ENCODE results near the gene AXIN1. TPM values are rescaled to one million over a fixed set of nuclear protein-coding genes. Genes with fewer than 3 reads are reported as not detected.

The AXIN1 gene
- total and polyA plus RNA-seq, 9 donors, result 3.7 to 27.2 (median 23.0) TPM

DNA sequence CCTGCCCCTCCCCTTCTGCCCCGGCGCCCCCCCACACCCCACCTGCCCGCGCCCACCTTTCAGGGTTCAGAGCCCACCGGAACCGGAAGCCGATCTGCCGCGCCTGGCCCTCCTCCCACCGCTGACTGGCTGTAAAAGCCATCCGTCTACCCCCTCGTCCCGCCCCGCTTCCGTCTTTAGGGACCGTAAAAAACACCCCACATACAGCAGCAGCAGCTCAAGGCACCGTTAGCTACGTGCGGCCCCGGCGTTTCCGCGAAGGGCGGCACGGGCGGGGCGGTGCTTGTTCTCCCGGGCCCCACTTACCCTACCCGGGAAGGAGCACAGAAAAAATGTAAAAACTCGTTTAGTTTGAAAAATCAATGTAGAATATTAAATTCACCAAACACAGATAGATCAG lies 17.9 kb upstream of the AXIN1 start, which contains the start of gene MRPL28:
TSS of gene MRPL28 (minus strand) at position 96 of the 400 bp plus-strand sequence. CDS start 320 bp downstream, outside the sequence.
- WGBS, 3 donors, result 1 to 2% (median 1%) methylated on average over 24 to 30 of the region's 30 CpGs

DNA sequence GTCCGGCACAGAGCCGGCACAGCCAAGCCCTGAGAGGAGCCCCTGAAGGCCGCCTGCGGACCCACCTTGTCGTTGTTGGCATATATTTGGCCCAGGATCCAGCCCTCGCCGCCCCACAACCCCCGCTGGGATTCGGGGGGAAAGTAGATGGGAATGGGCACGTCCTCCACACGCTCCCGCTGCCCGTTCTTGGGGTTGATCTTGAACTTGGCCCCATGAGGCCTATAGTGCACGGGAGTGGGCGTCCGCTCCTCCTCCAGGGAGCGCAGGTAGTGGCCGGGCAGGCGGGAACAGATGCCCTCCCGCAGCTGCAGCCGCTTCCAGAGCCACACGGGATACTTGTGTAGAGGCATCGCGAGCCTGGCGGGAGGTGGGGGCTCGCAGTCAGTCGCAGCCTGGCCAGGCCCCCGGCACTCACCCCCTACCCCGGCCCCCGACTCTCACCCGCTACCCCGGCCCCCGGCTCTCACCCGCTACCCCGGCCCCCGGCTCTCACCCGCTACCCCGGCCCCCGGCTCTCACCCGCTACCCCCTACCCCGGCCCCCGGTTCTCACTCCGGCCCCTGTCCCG lies 17.4 kb upstream of the AXIN1 start:
- no peaks in the 10 kb centered on the region for H3K9me3 ChIP-seq
- no peaks in the 10 kb centered on the region for H3K27me3 ChIP-seq
- no peak for TF ChIP-seq POLR2A (IDR thresholded peaks at IDR 0.05)
- no peak for TF ChIP-seq EP300 (IDR thresholded peaks at IDR 0.05)
- TF ChIP-seq, protein P1, sequence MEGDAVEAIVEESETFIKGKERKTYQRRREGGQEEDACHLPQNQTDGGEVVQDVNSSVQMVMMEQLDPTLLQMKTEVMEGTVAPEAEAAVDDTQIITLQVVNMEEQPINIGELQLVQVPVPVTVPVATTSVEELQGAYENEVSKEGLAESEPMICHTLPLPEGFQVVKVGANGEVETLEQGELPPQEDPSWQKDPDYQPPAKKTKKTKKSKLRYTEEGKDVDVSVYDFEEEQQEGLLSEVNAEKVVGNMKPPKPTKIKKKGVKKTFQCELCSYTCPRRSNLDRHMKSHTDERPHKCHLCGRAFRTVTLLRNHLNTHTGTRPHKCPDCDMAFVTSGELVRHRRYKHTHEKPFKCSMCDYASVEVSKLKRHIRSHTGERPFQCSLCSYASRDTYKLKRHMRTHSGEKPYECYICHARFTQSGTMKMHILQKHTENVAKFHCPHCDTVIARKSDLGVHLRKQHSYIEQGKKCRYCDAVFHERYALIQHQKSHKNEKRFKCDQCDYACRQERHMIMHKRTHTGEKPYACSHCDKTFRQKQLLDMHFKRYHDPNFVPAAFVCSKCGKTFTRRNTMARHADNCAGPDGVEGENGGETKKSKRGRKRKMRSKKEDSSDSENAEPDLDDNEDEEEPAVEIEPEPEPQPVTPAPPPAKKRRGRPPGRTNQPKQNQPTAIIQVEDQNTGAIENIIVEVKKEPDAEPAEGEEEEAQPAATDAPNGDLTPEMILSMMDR (IDR thresholded peaks at IDR 0.05), result no peak
- WGBS, 3 donors, result 7 to 52% (median 13%) methylated on average over 35 to 44 of the region's 44 CpGs
- DNase-seq, result peak in 1 of 5 donors; percentile 36
- peaks cover 3% of the 10 kb centered on the region for H3K4me1 ChIP-seq (ENCODE audit: insufficient read depth)
- no peak overlapping the region for H3K27ac ChIP-seq
- no peaks in the 10 kb centered on the region for H3K36me3 ChIP-seq
- H3K4me3 ChIP-seq, result peak overlapping the region; percentile 49
- intact Hi-C loops (cut with DNase I), result no loop called here

More for the DNA sequence above, 17.9 kb upstream of the AXIN1 start, which contains the start of gene MRPL28:
- DNase-seq, result peak; percentile 91 to 97 (median 96)
- peaks cover 3% of the 10 kb centered on the region for H3K4me1 ChIP-seq (ENCODE audit: insufficient read depth)
- H3K36me3 ChIP-seq, result no peaks in the 10 kb centered on the region
- intact Hi-C loops (cut with DNase I), result no loop called here
- H3K27ac ChIP-seq, result no peak within 1 kb of the TSS
- H3K27me3 ChIP-seq, result no peaks in the 10 kb centered on the region
- H3K9me3 ChIP-seq, result no peaks in the 10 kb centered on the region
- TF ChIP-seq, protein P1 (IDR thresholded peaks at IDR 0.05), result no peak
- TF ChIP-seq EP300 (IDR thresholded peaks at IDR 0.05) (no peak), POLR2A (IDR thresholded peaks at IDR 0.05) (no peak)
- H3K4me3 ChIP-seq, result peak within 1 kb of the TSS; percentile 49

DNA sequence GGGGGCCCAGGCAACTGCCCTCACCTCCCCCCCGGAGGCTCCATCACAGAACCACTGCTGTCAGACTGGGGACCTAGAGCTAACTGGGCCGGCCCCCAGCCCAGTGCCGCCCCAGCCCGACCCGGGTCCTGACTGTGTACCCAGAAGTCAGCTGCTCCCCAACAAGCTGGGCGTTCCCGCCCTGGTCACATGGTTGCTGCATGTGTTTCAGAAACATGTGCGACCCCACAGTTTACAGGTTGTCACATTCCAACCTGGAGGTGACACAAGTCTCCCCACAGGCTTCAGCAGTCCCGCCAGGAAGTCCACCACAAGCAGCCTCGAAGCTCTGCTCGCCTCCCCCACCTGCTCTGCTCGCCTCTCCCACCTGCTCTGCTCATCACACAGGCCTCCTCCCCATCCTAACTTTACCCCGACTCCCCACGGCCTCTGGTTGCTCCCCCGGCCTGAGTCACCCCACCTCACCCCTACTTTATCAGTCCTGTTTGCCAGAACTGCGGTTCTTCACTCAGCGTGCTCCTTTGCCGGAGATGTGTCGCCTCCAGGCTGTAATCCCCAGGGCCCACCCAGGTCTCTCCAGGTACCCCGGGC lies 16.8 kb upstream of the AXIN1 start:
- WGBS, 3 donors, result 66 to 76% (median 72%) methylated on average over 20 of the region's 20 CpGs
- no peak for DNase-seq
- Histone ChIP-seq H3K27me3 (no peaks in the 10 kb centered on the region), H3K4me3 (peak overlapping the region; percentile 49), H3K36me3 (no peaks in the 10 kb centered on the region), H3K9me3 (no peaks in the 10 kb centered on the region), H3K4me1 (ENCODE audit: insufficient read depth) (peaks cover 3% of the 10 kb centered on the region), H3K27ac (no peak overlapping the region)
- intact Hi-C loops (cut with DNase I), result no loop called here
- TF ChIP-seq POLR2A (IDR thresholded peaks at IDR 0.05), result no peak

DNA sequence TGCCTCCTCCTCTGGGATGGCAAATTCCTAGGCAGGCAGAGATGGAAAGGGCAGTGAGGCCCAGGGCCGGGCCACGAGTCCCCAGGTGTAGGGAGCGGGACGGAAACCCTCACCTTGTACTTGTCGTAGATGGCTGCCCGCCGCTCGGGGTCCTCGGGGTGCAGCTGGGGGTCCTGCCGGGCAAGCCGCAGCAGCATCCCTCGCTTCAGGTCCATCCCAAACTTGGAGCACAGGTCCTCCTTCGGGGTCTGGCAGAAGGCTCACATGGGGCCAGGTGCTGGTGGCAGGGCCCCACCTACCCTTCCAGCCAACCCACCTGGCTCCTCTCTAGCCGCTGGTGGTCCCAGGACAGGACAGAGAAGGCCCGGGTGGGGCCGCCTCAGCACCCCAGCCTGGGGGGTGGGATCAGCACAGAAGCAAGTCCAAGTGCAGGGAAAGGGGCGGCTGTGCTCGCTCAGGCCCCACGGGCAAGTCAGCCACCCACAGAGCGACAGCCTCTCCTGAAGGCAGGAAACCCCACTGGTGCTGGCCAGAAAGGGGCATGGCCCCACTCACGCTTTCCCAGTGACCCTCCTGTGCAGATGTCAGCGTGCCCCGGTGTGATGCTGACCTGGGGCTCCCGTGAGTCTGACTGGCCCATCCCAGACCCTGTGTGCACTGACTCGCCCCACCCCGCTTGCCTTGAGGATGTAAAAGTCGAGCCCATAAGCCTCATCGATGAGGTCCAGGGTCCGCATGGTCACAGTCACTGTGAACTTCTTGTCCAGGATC lies 16.1 kb upstream of the AXIN1 start:
- no peak overlapping the region for H3K4me3 ChIP-seq
- 88 to 92% (median 91%) methylated on average over 25 to 29 of the region's 29 CpGs for WGBS, 3 donors
- H3K27me3 ChIP-seq, result no peaks in the 10 kb centered on the region
- peaks cover 3% of the 10 kb centered on the region for H3K4me1 ChIP-seq (ENCODE audit: insufficient read depth)
- intact Hi-C loops (cut with DNase I), result no loop called here
- TF ChIP-seq, protein P1 (IDR thresholded peaks at IDR 0.05), result no peak
- TF ChIP-seq POLR2A (IDR thresholded peaks at IDR 0.05), result no peak
- no peak for TF ChIP-seq EP300 (IDR thresholded peaks at IDR 0.05)
- DNase-seq, result no peak
- no peaks in the 10 kb centered on the region for H3K9me3 ChIP-seq
- H3K27ac ChIP-seq, result no peak overlapping the region
- H3K36me3 ChIP-seq, result no peaks in the 10 kb centered on the region
